ENCODE measurements around the gene KIF1C.
A peak's percentile ranks its signal among the peaks of the same experiment; 100 is the strongest.

The KIF1C gene

GRCh38 chr17:4950075-4950745 lies 47.5 kb upstream of the KIF1C start:
- Histone ChIP-seq H3K4me3 (ENCODE audit: low read depth, low read length) (peak overlapping the region; percentile 29), H3K9me3 (ENCODE audit: control insufficient read depth, insufficient read depth, low read depth, low read length) (no peaks in the 10 kb centered on the region), H3K36me3 (ENCODE audit: control insufficient read depth in 2 of 2, insufficient read depth in 1 of 2, low read length in 2 of 2) (peaks cover 6 to 21% of the 10 kb centered on the region in 2 experiments; a peak in 2 of 3 replicates), H3K27ac (ENCODE audit: extremely low read depth, low read depth, low read length) (peak overlapping the region; percentile 99), H3K4me1 (ENCODE audit: control insufficient read depth, insufficient read depth, low read length) (peaks cover 21% of the 10 kb centered on the region)
- CTCF ChIA-PET, result interaction anchor here (0.9 to 1.5 kb wide), 3 partner anchors 10 to 41 kb away, joined by 3 to 4 read pairs (median 3); partner anchors contain the start of genes RNF167 and SLC25A11
- POLR2A ChIA-PET, result interaction anchor here (1.0 to 17.9 kb wide), 5 partner anchors 9 to 48 kb away, joined by 3 to 358 read pairs (median 5); partner anchors contain the start of genes INCA1, KIF1C, RNF167 and SLC25A11
- TF ChIP-seq, protein P1, sequence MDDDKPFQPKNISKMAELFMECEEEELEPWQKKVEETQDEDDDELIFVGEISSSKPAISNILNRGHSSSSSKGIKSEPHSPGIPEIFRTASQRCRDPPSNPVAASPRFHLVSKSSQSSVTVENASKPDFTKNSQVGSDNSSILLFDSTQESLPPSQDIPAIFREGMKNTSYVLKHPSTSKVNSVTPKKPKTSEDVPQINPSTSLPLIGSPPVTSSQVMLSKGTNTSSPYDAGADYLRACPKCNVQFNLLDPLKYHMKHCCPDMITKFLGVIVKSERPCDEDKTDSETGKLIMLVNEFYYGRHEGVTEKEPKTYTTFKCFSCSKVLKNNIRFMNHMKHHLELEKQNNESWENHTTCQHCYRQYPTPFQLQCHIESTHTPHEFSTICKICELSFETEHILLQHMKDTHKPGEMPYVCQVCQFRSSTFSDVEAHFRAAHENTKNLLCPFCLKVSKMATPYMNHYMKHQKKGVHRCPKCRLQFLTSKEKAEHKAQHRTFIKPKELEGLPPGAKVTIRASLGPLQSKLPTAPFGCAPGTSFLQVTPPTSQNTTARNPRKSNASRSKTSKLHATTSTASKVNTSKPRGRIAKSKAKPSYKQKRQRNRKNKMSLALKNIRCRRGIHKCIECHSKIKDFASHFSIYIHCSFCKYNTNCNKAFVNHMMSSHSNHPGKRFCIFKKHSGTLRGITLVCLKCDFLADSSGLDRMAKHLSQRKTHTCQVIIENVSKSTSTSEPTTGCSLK (tag by site-specific recombination; IDR thresholded peaks at IDR 0.05), result no peak
- TF ChIP-seq ZNF76 (tag by site-specific recombination; IDR thresholded peaks at IDR 0.05; ENCODE audit: borderline replicate concordance, low read depth) (0 out of 2 replicates have a peak, but pooled peaks have one; percentile 11), ZEB2 (tag by site-specific recombination; IDR thresholded peaks at IDR 0.05) (0 out of 2 replicates have a peak, but pooled peaks have one; percentile 22), ZNF23 (tag by site-specific recombination; IDR thresholded peaks at IDR 0.05; ENCODE audit: borderline replicate concordance) (no peak), MZF1 (tag by site-specific recombination; IDR thresholded peaks at IDR 0.05; ENCODE audit: borderline replicate concordance) (no peak), ZFP41 (tag by site-specific recombination; IDR thresholded peaks at IDR 0.05; ENCODE audit: borderline replicate concordance) (no peak), GLIS2 (tag by site-specific recombination; IDR thresholded peaks at IDR 0.05) (peak; percentile 11; the same call in 1 of the 2 replicates), ZNF571 (tag by site-specific recombination; IDR thresholded peaks at IDR 0.05) (no peak), ZNF335 (tag by site-specific recombination; conservative IDR thresholded peaks at IDR 0.05) (peak; percentile 75), ZNF747 (tag by site-specific recombination; IDR thresholded peaks at IDR 0.05) (no peak), ZNF140 (tag by site-specific recombination; IDR thresholded peaks at IDR 0.05) (no peak), ZNF600 (tag by site-specific recombination; IDR thresholded peaks at IDR 0.05) (0 out of 2 replicates have a peak, but pooled peaks have one; percentile 34), ZNF768 (tag by site-specific recombination; IDR thresholded peaks at IDR 0.05) (no peak), ZNF311 (tag by site-specific recombination; IDR thresholded peaks at IDR 0.05; ENCODE audit: borderline replicate concordance) (no peak), PATZ1 (tag by site-specific recombination; IDR thresholded peaks at IDR 0.05) (0 out of 2 replicates have a peak, but pooled peaks have one; percentile 38), FEZF1 (tag by site-specific recombination; IDR thresholded peaks at IDR 0.05) (no peak), ZNF639 (tag by site-specific recombination; IDR thresholded peaks at IDR 0.05) (0 out of 2 replicates have a peak, but pooled peaks have one; percentile 0), SCRT2 (tag by site-specific recombination; IDR thresholded peaks at IDR 0.05) (peak; percentile 93), ZNF391 (tag by site-specific recombination; IDR thresholded peaks at IDR 0.05; ENCODE audit: borderline replicate concordance, low read depth) (no peak), SP3 (tag by site-specific recombination; IDR thresholded peaks at IDR 0.05) (0 out of 2 replicates have a peak, but pooled peaks have one; percentile 14), ZNF677 (tag by site-specific recombination; IDR thresholded peaks at IDR 0.05) (no peak), ZNF629 (tag by site-specific recombination; IDR thresholded peaks at IDR 0.05) (no peak), ZNF561 (tag by site-specific recombination; IDR thresholded peaks at IDR 0.05; ENCODE audit: borderline replicate concordance) (peak; percentile 59; the same call in 1 of the 2 replicates), ZBTB6 (tag by site-specific recombination; IDR thresholded peaks at IDR 0.05) (no peak), ZNF324 (tag by site-specific recombination; IDR thresholded peaks at IDR 0.05) (peak; percentile 40; the same call in 1 of the 2 replicates), ZNF132 (tag by site-specific recombination; IDR thresholded peaks at IDR 0.05; ENCODE audit: borderline replicate concordance) (no peak)
- TF ChIP-seq, protein P2, sequence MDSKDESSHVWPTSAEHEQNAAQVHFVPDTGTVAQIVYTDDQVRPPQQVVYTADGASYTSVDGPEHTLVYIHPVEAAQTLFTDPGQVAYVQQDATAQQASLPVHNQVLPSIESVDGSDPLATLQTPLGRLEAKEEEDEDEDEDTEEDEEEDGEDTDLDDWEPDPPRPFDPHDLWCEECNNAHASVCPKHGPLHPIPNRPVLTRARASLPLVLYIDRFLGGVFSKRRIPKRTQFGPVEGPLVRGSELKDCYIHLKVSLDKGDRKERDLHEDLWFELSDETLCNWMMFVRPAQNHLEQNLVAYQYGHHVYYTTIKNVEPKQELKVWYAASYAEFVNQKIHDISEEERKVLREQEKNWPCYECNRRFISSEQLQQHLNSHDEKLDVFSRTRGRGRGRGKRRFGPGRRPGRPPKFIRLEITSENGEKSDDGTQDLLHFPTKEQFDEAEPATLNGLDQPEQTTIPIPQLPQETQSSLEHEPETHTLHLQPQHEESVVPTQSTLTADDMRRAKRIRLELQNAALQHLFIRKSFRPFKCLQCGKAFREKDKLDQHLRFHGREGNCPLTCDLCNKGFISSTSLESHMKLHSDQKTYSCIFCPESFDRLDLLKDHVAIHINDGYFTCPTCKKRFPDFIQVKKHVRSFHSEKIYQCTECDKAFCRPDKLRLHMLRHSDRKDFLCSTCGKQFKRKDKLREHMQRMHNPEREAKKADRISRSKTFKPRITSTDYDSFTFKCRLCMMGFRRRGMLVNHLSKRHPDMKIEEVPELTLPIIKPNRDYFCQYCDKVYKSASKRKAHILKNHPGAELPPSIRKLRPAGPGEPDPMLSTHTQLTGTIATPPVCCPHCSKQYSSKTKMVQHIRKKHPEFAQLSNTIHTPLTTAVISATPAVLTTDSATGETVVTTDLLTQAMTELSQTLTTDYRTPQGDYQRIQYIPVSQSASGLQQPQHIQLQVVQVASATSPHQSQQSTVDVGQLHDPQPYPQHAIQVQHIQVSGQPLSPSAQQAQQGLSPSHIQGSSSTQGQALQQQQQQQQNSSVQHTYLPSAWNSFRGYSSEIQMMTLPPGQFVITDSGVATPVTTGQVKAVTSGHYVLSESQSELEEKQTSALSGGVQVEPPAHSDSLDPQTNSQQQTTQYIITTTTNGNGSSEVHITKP (tag by site-specific recombination; IDR thresholded peaks at IDR 0.05), result no peak
